HG03457 (cell line): ENCODE data around the gene GEMIN2.
"Not testable (repeated sequence)": the region's sequence is repeated elsewhere in the genome, so short reads cannot be mapped to it uniquely, and the experiment has no call there.

ENCODE experiments used
- ATAC-seq: cut with Tn5 transposase; IDR thresholded peaks from one replicate; pipeline ENCODE4 v1.9.1; 2021; ENCODE audit warnings: moderate number of reproducible peaks; ENCODE audit not compliant: unreplicated experiment

GEMIN2 gene, protein sequence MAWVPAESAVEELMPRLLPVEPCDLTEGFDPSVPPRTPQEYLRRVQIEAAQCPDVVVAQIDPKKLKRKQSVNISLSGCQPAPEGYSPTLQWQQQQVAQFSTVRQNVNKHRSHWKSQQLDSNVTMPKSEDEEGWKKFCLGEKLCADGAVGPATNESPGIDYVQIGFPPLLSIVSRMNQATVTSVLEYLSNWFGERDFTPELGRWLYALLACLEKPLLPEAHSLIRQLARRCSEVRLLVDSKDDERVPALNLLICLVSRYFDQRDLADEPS

DNA sequence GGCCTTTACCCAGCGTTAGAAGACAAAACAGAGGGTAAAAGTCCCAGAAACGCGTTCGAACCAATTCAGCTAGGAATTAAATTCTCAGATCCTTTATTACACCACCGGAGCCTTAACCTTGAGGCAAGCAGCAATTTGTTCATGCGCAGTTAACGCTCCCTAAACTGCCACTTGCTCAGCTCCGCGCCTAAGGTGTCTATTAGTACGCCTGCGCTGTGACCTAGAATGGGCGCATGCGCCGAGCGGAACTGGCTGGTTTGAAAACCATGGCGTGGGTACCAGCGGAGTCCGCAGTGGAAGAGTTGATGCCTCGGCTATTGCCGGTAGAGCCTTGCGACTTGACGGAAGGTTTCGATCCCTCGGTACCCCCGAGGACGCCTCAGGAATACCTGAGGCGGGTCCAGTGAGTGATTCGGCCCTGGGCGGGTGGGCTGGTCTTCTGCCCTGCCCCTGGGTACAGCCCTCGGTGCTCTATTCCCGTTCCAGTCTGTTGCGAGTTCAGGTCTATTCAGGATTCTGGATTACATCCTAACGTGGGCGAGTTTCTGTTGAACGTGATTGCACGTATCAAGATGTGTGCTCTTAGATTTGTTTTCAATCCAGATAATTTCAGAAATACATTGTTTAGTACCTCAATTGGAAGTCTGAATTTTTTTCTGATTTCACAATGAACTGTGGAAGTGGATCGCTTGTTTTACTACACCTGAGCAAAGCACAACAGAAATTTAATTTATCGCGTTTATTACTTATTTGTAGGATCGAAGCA is at the start of gene GEMIN2:
TSS of gene GEMIN2 (plus strand) at position 251 of the 766 bp plus-strand sequence. CDS start at position 267, 16 bp downstream.
- ATAC-seq = peak; percentile 92

DNA sequence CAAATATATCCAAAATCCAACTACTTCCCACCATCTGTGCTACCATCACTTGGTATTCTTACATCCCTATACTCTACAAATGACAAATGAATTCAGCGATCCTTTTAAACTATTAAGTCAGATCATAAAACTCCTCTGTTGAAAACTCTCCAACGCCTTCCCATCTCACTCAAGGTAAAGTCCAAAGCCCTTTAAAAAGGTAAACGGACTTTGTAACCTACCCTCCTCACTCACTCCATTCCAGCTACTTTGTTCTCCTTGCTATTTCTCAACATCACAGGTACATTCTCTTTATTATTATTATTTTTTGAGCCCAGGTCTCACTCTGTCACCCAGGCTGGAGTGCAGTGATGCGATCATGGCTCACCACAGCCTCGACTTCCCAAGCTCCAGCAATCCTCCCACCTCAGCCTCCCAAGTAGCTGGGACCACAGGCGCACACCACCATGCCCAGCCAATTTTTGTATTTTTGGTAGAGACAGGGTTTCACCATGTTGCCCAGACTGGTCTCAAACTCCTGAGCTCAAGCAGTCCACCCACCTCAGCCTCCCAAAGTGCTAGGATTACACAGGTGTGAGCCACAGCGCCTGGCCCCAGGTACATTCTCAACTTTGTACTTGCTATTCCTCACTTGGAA is 44.8 kb upstream of the GEMIN2 start:
- ATAC-seq = not testable (repeated sequence)

DNA sequence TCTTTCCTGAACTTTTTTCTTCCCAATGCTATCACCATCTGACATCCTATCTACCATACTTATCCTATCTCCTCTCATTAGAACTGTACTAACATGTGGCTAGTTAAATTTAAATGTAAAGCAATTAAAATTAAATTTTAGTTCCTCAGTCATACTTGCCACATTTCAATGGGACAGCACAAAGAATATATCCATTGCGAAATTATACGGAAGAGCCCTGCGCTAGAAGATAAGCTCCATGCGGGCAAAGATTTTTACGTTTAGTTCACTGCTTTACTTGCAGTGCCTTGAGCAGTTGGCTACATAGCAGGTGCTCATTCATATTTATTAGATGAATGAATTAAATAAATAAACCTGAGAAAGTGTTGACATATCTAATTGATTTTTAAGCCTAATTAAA is 44.2 kb upstream of the GEMIN2 start:
- no peak for ATAC-seq

DNA sequence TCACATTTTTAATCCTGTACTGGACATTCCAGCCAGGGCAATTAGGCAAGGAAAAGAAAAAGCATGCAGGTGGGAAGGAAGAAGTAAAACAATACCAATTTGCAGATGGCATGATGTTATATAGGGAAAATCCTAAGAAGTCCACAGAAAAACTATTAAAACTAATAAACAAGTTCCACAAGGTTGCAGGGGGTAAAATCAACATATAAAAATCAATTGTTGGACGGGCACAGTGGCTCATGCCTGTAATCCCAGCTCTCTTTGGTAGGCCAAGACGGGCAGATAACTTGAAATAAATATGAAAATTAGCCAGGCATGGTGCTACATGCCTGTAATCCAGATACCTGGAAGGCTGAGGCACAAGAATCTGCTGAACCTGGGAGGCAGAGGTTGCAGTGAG is 43.0 kb upstream of the GEMIN2 start:
- no peak for ATAC-seq

DNA sequence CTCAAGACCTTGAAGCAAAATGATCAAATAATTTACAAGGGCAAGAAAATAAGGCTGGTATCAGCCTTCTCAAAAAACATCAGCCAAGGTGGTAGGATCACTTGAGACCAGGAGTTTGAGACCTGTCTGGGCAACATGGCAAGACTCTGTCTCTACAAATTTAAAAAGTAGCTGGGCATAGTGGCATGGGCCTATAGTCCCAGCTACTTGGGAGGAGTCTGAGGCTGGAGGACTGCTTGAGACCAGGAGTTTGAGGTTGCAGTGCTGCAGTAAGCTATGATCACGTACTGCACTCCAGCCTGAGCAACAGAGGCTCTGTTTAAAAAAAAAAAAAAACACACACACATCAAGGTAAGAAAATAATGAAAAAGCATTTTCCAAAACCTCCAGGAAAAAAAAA is 33.2 kb upstream of the GEMIN2 start:
- no peak for ATAC-seq

DNA sequence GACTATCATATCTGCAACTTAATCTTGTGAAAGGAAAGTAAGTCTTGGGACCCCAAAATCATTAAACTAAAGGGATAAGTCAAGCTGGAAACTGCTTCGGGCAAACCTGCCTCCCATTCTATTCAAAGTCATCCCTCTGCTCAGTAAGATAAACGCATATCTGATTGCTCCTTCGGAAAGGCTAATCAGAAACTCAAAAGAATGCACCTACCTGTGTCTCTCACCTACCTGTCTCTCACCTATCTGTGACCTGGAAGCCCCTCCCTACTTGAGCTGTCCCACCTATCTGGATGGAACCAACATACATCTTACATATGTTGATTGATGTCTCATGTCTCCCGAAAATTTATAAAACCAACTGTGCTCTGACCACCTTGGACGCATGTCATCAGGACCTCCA is 31.0 kb upstream of the GEMIN2 start:
- ATAC-seq = no peak

DNA sequence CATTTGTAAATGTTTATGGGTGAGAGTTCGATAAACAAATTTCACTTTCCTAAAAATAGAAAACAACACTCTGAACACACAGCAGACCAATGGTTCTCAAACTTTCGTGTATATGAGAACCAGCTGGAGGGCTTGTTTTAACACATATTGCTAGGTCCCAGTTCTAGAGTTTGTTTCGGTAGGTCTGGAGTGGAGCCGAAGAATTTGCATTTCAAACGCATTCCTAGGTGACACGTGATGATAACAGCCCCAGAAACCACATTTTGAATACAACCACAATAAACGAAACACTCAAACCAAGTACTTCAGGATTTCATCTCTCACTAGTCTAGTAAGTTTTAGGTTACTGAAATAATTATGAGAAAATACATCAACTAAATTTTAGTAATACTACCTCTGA is 28.2 kb upstream of the GEMIN2 start:
- no peak for ATAC-seq

DNA sequence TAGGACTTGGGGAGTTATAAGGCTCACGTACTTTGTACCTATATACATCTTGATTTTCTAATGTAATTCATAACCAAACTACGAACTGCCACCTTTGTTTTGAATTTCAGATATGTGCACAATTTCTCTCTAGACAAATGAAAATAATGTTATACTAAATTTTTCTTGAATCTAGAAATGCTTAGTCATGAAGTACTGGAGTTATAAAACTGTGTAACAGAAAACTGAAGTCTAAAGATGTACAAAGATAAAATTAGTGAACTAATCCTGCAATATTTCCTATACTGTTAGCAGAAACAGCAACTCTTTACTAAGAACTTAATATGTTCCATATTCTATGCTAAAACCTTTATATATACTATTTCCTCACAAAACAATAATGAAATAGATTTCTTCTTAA is 26.6 kb upstream of the GEMIN2 start:
- ATAC-seq = no peak

DNA sequence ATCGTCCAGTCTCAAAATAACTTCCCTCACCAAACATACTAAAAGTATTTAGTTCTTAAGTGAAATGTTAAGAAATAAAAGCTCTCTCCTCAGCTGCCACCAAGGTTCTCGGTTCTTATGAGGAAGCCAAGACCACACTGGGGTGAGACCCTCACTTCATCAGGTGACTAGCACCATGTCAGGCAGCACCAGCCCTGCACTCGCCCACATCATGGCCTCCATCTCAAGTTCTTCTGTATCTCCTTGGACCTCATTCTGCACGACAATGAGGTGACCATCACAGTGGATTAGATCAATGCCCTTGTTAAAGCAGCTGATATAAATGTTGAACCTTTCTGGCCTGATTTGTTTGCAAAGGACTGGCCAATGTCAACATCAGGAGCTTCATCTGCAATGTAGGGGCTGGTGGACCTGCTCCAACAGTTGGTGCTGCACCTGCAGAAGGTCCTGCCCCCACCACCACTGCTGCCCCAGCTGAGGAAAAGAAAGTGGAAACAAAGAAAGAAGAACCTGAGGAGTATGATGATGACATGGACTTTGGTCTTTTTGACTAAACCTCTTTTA is 23.5 kb upstream of the GEMIN2 start:
- ATAC-seq = no peak

DNA sequence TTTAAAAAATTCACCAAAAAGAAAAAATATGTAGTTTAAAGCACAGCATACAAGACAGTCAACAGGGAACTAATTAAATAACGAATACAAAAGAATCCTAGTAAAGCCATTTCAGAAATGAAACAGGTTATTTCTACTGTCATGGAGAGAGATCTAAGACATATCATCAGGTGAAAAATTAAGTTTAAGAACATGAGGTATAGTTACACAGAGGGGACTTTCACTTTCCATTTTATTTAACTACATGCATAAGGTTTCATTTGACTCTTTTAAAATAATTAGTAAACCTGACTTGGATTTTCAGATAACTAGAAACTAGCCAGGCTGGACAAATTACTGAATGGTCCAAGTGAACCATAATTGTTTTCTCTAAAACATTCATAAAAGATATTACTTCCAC is 22.4 kb upstream of the GEMIN2 start:
- no peak for ATAC-seq

DNA sequence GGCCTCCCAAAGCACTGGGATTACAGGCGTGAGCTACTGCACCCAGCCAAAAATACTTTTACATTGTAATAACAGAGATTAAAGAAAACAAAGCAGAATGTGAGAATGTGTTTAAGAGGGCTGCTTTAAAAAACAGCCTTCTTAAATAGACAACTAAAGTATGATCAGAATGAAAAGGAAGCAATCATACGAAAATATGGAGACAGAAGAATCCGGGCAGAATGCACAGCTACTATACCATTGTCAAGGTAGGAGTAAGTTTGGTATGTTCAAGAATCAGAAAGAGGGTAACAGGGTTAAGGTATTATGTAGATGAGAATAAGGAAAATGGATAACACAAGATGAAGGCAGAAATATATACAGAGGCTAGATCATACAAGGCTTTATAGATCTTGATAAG is 19.6 kb upstream of the GEMIN2 start:
- no peak for ATAC-seq

DNA sequence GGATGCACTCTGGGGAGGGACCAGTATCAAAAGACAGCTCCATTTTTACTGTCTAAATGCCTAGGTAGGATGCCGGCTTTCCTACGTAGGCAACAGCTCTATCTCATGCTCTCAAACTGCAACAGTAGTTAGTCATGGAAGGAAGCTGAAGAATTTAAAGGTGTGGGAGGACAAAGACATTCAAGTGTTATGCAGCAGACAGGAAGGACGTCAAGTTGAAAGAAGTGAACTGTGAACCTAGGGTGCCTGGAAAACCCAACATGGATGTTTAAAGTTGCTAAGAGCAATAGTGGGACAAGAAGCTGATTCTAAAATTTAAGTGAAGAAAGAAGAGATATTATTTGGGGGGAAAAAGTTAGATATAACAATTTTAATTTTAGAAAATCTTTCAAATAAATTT is 17.0 kb upstream of the GEMIN2 start:
- no peak for ATAC-seq

DNA sequence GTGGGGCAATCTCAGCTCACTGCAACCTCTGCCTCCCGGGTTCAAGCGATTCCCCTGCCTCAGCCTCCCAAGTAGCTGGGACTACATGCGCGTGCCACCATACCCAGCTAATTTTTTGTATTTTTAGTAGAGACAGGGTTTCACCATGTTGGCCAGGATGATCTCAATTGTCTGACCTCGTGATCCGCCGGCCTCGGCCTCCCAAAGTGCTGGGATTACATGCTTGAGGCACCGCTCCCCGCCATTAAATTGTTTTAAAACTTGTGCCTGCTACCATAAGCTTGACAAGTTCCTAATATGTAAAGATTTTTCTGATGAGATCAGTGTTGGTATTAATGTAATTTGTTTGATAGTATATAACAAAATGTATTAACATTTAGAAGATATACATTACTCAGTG is 14.9 kb upstream of the GEMIN2 start:
- not testable (repeated sequence) for ATAC-seq

DNA sequence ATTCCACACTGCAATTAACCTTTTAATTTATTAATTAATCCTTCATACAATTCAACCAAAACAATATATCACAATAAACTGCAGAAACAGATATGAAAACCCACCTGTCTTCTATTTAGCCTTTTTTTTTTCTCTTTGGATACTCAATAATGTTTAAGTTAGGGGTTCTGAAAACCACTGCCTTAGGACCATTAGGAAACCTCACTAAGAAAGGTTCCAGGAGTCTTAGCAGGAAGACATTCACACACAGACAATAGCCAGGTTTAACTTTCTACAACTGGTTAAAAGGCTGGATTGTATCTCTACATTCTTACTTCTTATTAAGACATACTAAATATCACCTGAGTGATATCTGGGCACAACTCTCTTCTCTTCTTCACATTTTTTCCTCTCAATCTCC is 14.4 kb upstream of the GEMIN2 start:
- no peak for ATAC-seq

DNA sequence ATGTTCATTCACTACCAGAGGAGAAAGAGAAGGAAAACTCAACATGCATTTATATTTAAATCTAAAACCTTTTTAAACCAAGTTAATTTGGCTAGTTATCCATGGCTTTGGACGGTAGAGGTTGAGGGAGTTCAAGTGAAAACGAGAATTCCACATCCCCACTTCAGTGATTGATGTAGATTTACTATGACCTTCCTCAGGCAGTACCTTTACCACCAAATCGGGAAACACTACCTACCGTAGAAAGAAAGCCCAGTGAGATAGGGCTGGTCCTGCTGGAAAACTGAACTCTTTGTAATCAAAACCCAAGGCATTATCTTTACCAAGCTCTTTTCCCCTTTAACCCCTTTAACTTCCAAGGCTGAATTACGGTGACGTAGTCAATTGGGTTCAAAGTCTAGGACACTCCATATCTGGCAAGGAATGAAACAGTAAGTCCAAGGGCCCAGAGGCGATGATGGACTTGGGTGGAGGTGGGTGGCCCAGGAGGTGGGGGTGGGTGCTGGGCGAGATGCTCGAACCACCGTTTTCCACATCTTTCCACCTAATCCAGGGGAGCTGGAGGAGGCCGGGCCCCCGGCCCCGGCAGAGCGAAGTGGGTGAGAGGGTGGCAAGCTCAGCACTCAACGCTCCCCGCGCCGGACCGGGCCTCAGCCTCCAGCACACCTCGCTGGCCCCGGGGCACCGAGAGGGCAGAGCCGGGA is 11.7 kb upstream of the GEMIN2 start:
- ATAC-seq = no peak

DNA sequence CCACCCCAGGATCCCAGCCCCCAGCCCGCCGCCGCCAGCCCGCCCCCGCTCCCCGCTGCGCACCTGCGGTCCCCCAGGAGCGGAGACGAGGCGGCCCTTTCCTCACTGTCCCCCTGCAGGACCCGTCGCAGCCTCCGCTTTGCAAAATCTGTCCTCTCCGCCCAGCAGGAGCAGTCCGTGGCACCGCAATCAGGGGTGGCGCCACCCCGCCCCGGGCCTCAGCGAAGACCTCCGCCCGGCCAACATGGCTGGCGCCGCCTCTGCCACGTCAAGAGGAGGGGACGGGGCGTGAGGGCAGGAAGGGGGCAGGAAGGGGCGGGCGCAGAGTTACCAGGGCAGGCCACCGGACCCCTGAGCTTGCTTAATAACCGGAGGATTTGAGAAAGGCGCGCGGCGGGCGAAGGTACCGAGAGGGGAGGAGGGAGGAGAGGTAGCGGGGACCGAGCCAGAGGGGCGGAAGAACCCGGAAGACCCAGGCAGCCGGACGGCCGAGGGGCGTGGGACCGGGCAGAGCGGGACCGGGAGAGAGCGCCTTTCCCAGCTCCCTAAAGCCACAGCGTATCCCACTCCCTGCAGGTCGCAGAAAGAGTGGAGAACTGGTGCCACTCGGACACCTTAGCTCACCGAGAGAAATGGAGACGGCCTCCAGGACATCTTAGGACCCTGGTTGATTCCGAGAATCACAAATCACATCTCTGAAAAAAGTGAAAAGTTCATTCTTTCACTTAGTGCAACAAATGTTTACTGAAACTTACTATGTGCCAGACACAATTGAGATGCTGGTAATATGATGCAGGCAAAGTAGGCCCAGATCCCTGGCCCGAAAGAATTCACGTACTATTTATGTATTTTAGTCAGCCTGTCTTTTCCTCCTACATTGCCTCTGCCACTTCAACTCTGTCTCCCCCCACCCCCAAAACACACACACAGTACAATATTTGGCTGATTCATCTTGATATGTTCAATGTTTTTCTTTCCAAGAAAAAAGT is 10.9 kb upstream of the GEMIN2 start, which contains the start of gene SEC23A:
TSS of gene SEC23A (minus strand) at position 267 of the 989 bp plus-strand sequence. CDS start 7,117 bp downstream, outside the sequence.
- peak; percentile 84 for ATAC-seq

DNA sequence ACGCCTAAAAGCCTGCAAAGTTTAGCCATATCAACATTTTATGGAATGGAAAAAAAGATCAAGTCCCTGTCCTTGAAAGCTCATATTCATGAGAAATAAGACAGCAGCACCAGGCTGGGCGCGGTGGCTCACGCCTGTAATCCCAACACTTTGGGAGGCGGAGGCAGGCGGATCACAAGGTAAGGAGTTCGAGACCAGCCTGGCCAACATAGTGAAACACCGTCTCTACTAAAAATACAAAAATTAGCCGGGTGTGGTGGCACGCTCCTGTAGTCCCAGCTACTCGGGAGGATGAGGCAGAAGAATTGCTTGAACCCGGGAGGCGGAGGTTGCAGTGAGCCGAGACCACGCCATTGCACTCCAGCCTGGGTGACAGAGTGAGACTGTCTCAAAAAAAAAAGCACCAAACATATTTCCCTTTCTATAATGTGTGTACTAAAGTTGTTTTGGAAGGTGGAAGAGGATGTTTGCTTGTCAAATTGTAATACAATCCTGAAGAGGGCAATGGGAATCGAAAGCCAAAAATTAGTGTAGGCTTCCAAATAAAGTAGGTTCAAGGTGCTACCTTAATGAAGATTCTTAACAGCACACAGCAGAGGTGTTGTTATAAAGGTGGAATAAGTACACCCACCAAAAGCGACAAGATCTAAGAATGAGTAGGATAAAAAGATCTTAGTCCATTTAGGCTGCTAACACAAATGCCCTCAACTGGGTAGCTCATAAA is 9.9 kb upstream of the GEMIN2 start:
- not testable (repeated sequence) for ATAC-seq

DNA sequence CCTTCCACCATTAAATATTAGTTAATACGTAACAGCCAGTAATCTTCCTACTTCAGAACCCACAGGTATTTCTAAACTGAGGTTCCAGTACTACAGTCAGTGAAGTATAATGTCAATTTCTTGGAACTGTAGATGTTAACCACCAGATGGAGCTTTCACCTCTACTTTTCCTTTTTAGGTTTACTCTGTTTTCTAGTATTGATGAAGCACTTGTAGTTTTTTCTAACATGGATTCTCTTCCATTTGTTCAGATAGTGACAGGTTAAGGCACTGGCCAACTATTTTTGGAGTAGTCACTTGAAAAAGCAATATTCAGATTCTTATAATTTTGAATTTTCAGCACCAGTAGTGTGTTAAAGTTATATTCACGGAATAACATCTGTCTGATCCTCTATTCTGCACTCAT is 6.5 kb upstream of the GEMIN2 start:
- ATAC-seq = no peak

DNA sequence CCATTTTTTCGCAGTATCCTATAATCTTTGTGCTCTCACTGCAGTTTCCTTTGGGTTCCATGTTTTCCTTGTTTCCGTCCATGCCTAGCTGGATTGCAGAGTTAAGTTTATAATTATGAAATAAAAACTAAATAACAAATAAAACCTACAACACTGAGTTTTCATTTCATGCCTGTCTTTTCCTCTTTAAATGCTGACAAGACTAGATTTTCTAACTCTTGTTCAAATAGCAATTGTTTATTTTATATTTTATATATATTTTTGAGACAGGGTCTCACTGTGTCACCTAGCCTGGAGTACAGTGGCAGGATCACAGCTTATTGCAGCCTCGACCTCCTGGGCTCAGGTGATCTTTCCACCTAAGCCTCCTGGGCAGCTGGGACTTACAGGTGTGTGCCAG is 5.3 kb upstream of the GEMIN2 start:
- ATAC-seq = no peak
